Glutamatergic neuron (in vitro differentiated cells): ENCODE results near the gene DOCK11. TPM values are rescaled to one million over a fixed set of nuclear protein-coding genes. Genes with fewer than 3 reads are reported as not detected.

Experiments
- DNase-seq: peaks from one replicate; pipeline ENCODE4 v3.0.0; 2022
- H3K27ac Mint-ChIP-seq: one replicate; pipeline ENCODE4 v1.8.0; 2020; ENCODE audit warnings: mild to moderate bottlenecking, mixed read lengths, inconsistent platforms; ENCODE audit not compliant: unreplicated experiment
- H3K27me3 Mint-ChIP-seq: one replicate; pipeline ENCODE4 v1.8.0; 2020; ENCODE audit warnings: mild to moderate bottlenecking, moderate library complexity, mixed read lengths, inconsistent platforms; ENCODE audit not compliant: unreplicated experiment
- H3K36me3 Mint-ChIP-seq: one replicate; pipeline ENCODE4 v1.8.0; 2020; ENCODE audit warnings: mild to moderate bottlenecking, mixed read lengths, inconsistent platforms; ENCODE audit not compliant: unreplicated experiment
- H3K4me1 Mint-ChIP-seq: one replicate; pipeline ENCODE4 v1.8.0; 2020; ENCODE audit warnings: mild to moderate bottlenecking, low read depth, mixed read lengths, inconsistent platforms; ENCODE audit not compliant: unreplicated experiment
- H3K4me3 Mint-ChIP-seq: one replicate; pipeline ENCODE4 v1.8.0; 2020; ENCODE audit warnings: mild to moderate bottlenecking, mixed read lengths, inconsistent platforms; ENCODE audit not compliant: unreplicated experiment
- H3K9me3 Mint-ChIP-seq: one replicate; pipeline ENCODE4 v1.8.0; 2020; ENCODE audit warnings: mild to moderate bottlenecking, moderate library complexity, mixed read lengths, inconsistent platforms; ENCODE audit not compliant: unreplicated experiment
- total RNA-seq: library from RNA; stranded (reverse); fragmentation: NEBNext Ultra II Directional; extraction: Animal tissue kit (Norgen Biotek cat#: 25700); gene quantifications from one replicate; pipeline ENCODE4 v1.2.1, GENCODE V29; 2021; ENCODE audit not compliant: unreplicated experiment
- TF ChIP-seq, protein P1 (sequence below): fragments of 200-600 bp; sonication (generic); IDR thresholded peaks from one replicate; pipeline ENCODE4 v1.5.0; 2021; ENCODE audit not compliant: partially characterized antibody, unreplicated experiment

DOCK11 gene
- total RNA-seq, 1 donor from 2014 or later: 53.1 TPM

DNA sequence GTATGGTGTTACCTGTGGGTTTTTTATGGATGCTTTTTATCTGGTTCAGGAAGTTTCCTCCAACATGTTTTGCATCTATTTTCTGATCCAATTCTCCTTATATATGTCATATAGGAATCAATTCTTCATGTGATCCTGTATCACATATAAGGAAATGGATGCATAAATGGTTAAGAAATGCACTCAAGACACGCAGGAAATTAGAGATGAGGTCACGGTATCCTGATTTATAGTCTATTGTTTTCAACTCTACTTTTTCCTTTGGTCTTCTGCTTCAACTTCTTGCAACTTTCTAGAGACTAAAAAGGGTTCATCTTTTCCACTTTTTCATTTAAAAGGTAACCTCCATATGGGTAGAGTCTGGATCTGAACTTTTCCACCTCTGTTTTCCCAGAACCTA, 198.2 kb downstream of the DOCK11 start:
- Mint-ChIP-seq H3K9me3 (no peaks in the 10 kb centered on the region), H3K36me3 (no peaks in the 10 kb centered on the region), H3K27me3 (peaks cover 2% of the 10 kb centered on the region), H3K27ac (no peak overlapping the region), H3K4me1 (no peaks in the 10 kb centered on the region), H3K4me3 (no peak overlapping the region)
- no peak for DNase-seq
- TF ChIP-seq, protein P1, sequence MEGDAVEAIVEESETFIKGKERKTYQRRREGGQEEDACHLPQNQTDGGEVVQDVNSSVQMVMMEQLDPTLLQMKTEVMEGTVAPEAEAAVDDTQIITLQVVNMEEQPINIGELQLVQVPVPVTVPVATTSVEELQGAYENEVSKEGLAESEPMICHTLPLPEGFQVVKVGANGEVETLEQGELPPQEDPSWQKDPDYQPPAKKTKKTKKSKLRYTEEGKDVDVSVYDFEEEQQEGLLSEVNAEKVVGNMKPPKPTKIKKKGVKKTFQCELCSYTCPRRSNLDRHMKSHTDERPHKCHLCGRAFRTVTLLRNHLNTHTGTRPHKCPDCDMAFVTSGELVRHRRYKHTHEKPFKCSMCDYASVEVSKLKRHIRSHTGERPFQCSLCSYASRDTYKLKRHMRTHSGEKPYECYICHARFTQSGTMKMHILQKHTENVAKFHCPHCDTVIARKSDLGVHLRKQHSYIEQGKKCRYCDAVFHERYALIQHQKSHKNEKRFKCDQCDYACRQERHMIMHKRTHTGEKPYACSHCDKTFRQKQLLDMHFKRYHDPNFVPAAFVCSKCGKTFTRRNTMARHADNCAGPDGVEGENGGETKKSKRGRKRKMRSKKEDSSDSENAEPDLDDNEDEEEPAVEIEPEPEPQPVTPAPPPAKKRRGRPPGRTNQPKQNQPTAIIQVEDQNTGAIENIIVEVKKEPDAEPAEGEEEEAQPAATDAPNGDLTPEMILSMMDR: no peak

DNA sequence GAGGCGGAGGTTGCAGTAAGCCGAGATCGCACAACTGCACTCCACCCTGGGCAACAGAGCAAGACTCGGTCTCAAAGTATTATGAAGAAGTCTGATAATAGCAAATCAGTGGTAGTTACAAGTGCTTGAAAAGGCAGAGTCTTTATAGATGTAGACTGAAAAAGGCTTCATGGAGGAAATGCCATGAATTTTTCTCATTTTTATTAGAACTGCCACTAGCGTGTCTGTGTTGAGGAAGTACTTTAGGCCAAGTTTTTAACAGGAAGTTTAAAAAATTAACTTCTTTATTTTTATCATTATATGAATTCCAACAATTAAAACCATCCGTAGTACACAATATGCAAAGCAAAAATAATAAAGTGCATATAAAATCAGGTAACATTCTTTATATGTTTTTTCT, 199.0 kb downstream of the DOCK11 start:
- no peak for DNase-seq
- TF ChIP-seq, protein P1: no peak
- no peak overlapping the region for H3K4me3 Mint-ChIP-seq
- no peaks in the 10 kb centered on the region for H3K9me3 Mint-ChIP-seq
- no peak overlapping the region for H3K27ac Mint-ChIP-seq
- H3K27me3 Mint-ChIP-seq: peaks cover 2% of the 10 kb centered on the region
- no peaks in the 10 kb centered on the region for H3K36me3 Mint-ChIP-seq
- H3K4me1 Mint-ChIP-seq: no peaks in the 10 kb centered on the region

DNA sequence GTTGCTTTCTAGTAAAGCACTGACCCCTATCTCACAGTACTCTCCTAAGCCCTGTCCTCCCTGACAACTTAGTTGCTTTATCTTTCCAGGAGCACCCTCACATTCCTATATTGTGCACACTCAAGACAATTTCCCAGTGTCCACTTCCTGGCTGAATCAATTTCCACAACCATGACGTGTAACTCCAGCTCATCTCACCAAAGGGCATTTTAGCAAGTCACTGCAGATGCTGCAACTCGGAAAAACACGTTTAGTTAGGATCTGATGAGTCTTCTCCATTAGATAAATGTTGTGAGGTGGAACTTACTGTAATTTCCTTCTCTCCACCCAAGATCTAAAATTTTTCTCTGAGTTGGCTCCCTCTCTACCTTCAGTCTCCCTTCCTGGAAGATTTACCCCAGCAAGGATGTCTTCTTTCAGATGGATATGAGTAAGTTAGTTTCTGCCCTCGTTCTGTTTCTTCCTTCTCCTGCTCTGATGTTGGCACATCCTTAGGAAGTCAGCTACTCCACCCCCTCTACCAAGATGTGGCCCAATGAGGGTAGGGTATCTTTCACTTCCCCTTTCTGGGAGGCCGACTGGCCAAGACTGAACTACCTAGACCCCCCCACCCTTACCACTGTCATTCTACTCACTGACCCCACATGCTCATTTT, 203.0 kb downstream of the DOCK11 start:
- TF ChIP-seq, protein P1: no peak
- H3K27ac Mint-ChIP-seq: no peak overlapping the region
- no peaks in the 10 kb centered on the region for H3K27me3 Mint-ChIP-seq

DNA sequence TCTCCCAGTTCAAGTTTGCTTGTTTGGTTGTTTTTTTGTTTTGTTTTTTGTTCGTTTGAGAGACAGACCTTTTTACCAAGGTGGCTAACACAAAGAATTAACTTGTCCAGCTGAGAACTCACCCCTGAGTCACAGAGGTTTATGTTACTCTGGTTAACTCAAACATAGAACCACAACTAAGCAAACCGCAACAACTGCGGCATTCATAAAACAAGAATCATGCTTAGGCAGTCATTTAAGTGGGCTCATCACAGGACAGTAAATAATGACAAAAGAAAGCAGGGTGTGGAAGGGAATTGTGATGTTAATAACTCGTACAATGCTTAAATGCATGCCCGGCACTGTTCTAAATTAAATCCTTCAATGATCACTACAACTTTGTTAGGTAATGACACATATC, 207.1 kb downstream of the DOCK11 start:
- H3K27me3 Mint-ChIP-seq: no peaks in the 10 kb centered on the region
- H3K4me1 Mint-ChIP-seq: no peaks in the 10 kb centered on the region
- H3K27ac Mint-ChIP-seq: no peak overlapping the region
- no peak for DNase-seq
- no peaks in the 10 kb centered on the region for H3K36me3 Mint-ChIP-seq
- no peak overlapping the region for H3K4me3 Mint-ChIP-seq
- H3K9me3 Mint-ChIP-seq: no peaks in the 10 kb centered on the region
- TF ChIP-seq, protein P1: no peak

More for the DNA sequence above, 203.0 kb downstream of the DOCK11 start:
- no peaks in the 10 kb centered on the region for H3K4me1 Mint-ChIP-seq
- no peaks in the 10 kb centered on the region for H3K36me3 Mint-ChIP-seq
- DNase-seq: no peak
- H3K4me3 Mint-ChIP-seq: no peak overlapping the region
- H3K9me3 Mint-ChIP-seq: no peaks in the 10 kb centered on the region

DNA sequence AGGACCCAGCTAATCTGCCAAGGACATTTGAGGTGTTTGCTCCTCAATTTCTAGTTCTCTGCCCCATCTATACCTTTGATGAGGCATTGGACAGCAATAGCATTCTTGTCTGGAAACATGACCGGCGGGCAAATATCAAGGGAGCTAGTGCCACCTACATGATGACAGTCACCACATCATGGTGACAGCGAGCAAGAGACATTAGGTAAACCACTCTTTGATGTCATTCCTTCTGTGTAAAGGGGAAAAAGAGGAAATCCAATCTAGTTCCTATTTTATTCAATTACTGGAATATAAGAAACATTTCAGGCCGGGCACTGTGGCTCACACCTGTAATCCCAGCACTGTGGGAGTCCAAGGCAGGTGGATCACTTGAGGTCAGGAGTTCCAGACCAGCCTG, 211.1 kb downstream of the DOCK11 start:
- Mint-ChIP-seq H3K36me3 (no peaks in the 10 kb centered on the region), H3K9me3 (no peaks in the 10 kb centered on the region), H3K4me3 (no peak overlapping the region), H3K4me1 (no peaks in the 10 kb centered on the region), H3K27ac (no peak overlapping the region), H3K27me3 (no peaks in the 10 kb centered on the region)
- DNase-seq: no peak
- TF ChIP-seq, protein P1: no peak
